Measurements from ENCODE around the gene TLNRD1.

TLNRD1 gene

DNA sequence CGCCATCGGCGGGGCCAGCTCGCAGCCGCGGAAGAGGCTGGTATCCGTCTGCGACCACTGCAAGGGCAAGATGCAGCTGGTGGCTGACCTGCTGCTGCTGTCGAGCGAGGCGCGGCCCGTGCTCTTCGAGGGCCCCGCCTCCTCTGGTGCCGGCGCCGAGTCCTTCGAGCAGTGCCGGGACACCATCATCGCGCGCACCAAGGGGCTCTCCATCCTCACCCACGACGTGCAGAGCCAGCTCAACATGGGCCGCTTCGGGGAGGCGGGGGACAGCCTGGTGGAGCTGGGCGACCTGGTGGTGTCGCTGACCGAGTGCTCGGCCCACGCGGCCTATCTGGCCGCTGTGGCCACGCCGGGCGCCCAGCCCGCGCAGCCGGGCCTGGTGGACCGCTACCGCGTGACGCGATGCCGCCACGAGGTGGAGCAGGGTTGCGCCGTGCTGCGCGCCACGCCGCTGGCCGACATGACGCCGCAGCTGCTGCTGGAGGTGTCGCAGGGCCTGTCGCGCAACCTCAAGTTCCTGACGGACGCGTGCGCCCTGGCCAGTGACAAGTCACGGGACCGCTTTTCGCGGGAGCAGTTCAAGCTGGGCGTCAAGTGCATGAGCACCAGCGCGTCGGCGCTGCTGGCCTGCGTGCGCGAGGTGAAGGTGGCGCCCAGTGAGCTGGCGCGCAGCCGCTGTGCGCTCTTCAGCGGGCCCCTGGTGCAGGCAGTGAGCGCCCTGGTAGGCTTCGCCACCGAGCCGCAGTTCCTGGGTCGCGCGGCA is 1.8 kb downstream of the TLNRD1 start:
- no peak for DNase-seq

DNA sequence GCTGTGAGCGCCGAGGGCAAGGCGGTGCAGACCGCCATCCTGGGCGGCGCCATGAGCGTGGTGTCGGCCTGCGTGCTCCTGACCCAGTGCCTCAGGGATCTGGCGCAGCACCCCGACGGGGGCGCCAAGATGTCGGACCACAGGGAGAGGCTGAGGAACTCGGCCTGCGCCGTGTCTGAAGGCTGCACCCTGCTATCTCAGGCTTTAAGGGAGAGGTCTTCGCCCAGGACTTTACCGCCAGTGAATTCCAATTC is 2.3 kb downstream of the TLNRD1 start:
- no peak for DNase-seq

DNA sequence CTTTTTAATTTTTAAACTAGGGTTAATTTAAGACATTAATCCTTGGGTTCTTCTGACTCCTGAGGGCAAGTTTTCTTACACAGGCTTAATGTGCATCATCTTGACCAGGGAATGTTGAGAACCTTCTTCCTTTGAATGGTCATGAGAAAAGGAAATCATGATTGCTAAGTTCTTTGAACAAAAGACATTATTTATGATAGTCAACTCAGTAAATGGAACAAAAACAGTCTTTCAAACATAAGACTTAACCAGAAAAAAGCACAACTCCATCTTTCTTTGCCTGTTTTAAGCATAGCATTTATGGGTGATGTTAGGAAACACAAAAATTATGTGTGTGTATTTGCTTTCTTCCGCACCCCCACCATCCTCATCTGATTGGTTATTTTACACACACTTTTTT is 5.4 kb downstream of the TLNRD1 start:
- DNase-seq, result no peak

DNA sequence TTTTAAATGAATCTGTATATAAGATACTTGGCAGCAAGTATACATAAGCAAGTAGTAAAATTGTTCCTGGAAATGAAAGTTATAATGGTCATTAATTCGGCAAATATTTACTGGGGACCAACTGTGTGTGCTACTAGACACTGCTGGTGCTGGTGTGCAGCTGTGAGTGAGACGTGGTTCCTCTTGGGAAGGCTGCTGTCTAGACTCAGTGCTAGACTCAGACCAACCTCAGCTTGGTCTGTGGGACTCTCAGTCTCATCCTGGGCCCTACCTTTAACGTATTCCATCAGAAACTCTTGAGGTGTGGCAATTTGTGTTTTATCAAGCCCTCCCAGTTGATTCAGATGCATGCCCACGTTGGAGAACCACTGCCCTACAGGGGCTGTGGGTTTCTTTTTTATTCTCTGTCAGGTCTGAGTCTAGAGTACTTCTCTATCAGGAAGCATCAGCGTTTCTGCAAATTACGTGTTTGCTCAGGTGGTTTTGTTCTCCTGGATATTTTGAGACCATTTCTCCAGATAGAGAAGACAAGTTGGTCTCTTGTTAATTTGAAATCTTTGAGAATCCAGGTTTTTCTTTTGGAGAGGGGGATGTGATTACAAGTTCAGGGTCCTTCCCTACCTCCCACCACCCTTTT is 6.8 kb downstream of the TLNRD1 start:
- DNase-seq, result no peak

DNA sequence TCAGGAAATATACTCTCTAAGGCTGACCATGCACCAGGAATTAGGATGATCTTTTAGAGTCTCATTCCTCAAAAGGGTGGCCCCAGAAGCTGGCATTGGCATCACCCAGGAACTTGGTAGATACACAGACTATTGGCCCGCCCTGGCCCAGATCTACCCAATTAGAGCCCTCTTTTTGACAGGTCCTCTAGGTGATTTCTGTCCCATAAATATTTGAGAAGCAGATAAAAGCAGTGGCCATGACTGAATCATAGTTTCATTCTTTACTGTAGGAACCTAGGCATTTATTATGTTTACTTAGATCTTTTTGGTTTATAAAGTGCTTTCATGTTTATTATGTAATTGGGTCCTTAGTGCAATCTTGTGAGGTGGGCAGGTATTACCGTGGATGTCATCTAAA is 7.6 kb downstream of the TLNRD1 start:
- DNase-seq, result no peak

- no peak for DNase-seq
Observed at GRCh38 chr15:81010086-81010485, 9.4 kb downstream of the TLNRD1 start.

DNA sequence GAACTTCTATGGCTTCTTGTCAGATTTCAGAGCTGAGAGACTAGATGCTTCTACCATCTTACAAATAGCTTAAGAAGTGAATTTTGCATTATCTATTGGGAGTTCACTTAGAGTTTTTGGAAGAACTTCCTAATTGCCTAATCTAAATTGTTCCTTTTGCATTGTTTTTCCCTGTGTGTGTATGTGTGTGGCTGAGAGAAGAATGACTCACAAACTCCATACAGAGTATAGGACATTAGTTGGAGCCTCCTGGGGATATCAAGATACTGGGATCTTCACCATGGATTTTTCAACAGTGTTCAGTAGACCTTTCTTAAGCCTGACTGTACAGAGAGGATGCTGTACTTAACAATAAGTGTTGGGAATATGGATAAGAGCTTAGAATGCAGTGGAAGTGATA is 10.9 kb downstream of the TLNRD1 start:
- DNase-seq, result no peak

DNA sequence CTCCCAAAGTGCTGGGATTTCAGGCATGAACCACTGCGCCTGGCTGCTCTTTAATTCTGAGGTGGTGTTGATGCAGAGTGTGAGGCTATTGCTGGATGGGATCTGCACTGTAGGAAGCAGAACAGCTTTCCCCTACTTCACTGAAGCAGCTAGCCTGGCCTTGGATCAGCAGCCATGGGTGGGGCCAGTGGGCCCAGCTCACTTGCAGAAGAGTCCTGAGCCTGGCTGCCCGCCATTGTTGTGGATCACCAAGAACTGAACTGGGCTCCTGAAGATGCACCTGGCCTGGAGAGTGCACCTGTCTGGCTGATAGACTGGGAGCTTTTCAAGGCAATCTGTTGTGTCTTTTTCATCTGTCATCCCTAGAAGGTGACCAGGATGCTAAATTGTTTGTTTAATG is 11.9 kb downstream of the TLNRD1 start:
- DNase-seq, result no peak

GRCh38 chr15:81013396-81013929 is 12.7 kb downstream of the TLNRD1 start:
- DNase-seq, result no peak

GRCh38 chr15:81014446-81015093 is 13.8 kb downstream of the TLNRD1 start:
- DNase-seq, result no peak

DNA sequence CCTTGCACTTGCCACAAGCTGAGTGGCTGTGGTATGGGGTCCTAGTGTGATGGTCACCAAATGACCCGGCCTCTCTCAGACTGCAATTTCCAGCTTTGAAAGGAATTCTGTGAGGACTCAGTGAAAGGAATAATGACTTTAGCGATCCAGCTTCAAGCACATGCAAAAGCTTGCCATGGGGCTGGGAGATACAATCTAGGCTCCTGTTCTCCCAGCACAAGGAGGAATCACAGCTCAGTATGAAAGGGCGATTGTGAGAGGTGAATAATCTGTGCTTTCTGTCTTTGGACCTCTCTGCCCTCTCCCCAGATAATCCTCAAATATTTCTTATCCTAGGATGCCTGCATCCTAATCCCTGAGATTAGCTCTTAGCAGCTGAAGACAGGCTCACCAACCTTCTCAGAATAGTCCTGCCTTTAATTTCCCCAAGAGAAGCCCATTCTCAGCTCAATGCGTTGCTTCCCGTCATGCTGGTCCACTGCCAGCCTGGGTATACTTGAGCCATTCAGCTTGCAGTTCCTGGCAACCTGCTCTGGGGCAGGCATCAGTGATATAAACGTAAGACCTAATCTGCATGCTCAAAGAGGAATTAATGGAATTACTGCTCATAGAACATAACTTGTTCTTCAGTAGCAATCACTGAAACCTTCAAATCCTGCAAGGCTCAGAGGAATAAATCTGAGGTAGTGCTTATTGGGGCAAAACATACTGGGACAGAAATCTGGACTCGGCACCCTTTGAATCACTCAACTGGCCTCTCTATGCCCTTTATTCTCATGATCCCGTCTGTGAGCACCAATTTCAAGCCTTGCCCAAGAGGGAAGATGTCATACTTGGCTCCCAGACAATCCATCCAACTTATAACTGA is 15.1 kb downstream of the TLNRD1 start:
- DNase-seq, result no peak

DNA sequence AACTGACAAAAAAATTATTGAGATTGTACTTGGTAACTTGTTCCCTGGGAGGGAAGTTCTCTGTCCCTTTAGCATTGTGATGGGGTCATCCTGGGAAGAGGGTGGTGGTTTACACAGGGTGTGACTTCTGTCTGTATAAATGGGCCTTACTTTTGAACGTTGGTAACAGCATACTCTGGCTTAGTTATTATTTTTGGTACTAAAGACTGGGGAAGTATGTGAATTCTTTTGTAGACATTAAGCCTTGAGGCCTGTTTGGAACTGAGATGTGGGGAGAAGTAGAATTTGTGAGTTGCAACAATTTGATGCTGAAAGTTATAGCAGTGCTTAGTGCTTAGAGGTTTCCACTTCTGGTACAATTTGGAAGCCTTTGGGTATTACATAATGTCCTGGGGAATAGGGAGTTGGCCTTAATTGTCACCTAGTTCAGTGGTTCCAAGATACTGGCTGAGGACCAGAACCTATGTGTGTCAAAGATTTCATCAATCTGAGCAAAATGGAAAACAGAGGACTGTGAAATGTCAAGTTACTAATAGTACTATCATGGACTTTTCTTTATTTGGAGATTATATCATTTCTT is 15.9 kb downstream of the TLNRD1 start:
- DNase-seq, result no peak

DNA sequence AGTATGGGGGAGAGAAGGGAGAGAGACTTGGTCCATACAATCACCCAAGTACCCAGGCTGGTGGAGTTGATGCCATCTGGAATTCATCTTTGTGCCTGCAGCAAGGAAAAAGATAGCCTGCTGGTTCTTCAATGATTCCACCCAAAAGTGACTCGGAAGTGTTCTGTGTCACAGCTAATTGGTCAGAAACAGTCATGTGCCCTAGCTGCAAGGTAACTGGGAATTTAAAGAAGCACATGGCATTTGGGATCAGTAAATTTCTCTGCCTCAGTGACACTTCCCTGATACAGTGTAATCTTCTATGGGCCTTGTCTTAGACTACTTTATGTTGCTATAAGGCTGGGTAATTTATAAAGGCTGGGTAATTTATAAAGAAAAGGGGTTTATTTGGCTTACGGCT is 17.5 kb downstream of the TLNRD1 start:
- DNase-seq, result no peak

DNA sequence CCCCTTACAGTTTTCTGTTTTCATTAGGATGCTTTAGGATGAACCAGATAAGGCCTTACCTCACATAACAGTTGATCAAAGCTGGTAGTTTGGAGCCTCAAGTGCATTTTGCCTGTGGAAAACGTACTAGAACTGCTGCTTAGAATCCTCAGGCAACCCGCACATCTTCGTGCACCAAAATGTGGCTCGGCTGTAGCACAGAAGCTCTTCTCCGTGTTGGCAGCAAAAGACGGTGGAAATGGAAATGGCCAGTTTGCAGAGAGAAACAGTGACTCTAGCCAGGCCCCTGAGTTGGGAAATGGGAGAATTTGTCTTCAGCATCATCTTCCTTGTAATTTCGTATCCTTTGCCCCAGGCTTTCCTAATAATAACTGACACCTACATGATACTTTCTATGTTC is 20.6 kb downstream of the TLNRD1 start:
- DNase-seq, result no peak

GRCh38 chr15:81023483-81024264 is 23.0 kb downstream of the TLNRD1 start:
- no peak for DNase-seq

DNA sequence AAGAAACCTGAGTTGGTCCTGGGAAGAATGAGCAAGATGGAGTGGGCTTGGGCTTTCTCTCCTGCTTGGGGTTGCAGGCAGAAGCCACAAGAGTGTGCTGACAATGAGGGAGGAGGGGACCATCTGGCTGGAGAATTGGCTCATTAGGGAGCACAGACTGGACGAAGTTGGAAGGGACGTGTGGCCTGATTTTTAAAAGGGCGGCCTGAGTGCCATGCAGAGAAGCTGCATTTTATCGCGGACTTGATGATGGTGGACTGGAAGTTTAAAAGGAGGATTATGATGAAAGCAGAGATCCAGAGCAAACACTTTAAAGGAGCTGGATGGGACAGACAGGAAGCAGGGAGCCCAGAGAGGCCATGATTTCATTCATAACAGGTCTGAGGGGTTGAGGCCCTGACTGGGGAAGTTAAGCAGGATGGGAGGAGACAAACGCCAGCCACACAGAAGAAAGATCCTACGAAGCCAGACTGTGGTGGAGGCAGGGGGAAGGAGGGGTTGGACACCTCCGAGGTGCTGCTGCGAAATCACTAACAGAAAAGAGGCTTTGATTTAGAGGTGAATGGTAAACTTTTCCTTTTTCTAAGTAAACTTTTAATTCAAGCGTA is 23.6 kb downstream of the TLNRD1 start:
- no peak for DNase-seq

DNA sequence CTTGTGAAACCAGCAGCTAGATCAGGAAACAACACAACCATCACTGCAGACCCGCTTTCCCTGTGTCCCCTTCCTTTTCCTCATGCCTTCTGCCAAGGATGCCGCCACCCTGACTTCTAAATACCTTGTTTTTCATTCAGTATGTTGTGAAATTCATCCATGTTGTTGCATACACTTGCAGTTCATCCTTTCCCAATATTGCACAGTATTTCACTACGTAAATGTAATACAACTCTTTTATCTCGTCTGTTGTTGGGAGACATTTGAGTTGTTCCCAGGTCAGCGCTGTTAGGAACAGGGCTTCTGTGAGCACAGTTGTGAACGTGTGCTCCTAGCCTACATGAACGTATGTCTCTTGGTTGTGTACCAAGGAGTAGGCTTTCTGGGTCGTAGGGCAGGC is 24.2 kb downstream of the TLNRD1 start:
- DNase-seq, result no peak

- DNase-seq, result no peak
Observed at GRCh38 chr15:81025721-81026370, 25.1 kb downstream of the TLNRD1 start.

GRCh38 chr15:81026836-81027599 is 26.3 kb downstream of the TLNRD1 start:
- no peak for DNase-seq
